NOMO-1 treated with dmso at 0.1 percent for 144 hours (cell line): ENCODE data around the gene NOTCH1.

ENCODE experiments used
- DNase-seq: peaks from one replicate; lab custom pipeline; 2025; ENCODE audit not compliant: unreplicated experiment; lab: John Stamatoyannopoulos, UW

Gene NOTCH1

DNA sequence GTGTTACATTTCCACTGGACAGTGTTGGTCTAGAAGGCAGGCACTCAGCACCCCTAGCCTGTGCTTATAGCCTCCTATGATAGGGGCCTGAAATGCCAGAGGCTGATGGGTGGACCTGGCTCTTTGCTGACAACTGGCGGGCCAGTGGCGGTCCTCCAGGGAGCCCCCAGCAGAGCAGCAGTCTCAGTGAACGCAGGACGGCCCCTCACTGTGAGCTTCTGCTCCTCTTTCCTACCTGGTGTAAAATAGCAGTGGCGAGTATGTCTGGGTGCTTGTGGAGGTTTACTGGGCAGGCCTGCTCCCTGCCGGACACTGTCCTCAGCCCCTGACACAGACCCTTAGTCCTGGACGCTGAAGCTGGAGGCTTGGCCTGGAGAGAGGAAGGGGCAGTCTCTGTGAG, 59.7 kb downstream of the NOTCH1 start:
- DNase-seq = no peak

DNA sequence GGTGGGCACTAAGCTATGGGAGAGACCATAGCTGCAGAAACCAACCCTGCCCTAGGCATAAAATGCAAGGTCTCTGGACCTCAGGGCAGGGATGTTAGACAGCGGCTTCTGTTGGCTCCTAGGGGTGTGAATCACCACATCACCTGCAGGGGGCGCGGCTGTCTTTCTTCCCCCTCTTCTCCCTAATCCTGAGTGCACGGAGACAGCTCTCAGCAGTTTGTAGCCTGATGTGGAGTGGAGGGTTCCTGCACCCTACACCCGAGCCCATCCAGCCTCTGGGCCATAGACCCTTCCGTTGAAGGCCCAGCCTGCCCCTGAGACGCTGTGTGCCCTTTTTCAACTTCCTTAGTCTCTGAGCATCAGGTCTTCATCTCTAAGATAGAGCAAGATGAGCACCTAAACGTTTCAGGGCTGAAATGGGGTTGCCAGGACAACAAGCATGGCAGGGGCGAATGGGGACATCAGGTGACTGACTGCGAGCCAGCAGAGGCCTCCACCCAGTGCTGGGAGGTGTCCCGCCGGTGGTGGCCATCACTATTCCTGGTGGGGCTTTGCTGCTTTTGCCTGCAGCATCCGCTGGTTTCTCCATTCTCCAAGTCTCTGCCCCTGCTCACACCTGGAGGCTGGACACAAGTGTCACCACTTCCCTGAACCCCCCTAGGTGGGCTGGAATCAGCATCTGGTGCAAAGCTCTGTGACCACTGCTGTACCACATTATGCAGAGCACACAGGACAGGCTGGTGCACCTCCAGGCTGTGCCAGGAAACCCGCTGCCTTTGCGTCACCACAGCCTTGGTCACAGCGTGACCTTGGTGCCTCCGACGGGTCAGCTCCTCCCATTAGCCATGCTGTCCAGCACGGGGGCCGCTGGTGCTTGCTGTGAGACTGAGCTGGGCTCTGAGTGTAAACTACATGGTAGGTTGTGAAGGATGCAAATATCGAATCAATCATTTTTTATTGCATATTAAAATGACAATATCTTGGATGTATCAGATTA, 60.5 kb downstream of the NOTCH1 start:
- peak; percentile 78 for DNase-seq

DNA sequence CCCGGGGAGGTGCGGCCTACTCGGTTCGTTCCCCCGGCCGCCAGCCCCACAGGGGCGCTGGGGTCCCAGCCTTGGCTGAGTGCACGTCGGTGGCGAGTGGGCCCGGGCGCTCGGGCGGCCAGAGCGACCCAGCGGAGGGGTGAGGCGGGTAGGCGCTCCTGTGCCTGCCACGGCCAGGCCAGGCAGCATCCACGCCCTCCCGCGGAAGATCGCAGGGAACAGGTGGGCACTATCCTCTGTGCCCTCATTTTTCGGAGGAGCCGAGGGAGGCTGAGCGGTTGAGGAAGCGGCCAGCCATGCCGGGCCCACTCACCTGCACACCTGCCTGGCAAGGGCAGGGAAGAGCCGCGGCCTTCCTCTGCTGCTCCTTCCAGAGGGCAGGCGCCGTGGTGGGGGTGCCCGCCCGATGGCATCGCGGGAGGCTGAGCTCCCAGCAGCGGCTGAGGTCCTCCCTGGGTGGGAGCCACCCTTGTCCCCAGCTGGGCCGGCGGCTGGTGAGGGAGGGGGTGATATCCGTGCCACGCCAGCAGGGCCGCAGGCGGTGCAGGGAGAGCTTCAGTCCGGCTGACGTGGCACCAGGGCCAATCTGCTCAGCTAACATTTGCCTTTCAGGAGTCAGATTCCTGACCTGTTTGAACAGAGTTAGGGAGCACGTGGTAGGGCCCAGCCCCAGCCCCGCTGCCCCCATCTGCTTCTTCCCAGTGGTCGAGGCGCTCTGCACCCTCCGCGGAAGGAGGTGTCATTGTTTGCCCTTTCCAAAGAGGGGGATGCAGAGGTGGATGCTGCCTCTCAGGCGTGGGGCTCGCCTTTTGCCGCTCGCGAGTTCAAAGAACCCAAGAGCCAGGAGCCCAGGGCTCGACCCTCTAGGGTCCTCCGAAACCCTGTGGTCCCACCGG, 61.4 kb downstream of the NOTCH1 start:
- no peak for DNase-seq

DNA sequence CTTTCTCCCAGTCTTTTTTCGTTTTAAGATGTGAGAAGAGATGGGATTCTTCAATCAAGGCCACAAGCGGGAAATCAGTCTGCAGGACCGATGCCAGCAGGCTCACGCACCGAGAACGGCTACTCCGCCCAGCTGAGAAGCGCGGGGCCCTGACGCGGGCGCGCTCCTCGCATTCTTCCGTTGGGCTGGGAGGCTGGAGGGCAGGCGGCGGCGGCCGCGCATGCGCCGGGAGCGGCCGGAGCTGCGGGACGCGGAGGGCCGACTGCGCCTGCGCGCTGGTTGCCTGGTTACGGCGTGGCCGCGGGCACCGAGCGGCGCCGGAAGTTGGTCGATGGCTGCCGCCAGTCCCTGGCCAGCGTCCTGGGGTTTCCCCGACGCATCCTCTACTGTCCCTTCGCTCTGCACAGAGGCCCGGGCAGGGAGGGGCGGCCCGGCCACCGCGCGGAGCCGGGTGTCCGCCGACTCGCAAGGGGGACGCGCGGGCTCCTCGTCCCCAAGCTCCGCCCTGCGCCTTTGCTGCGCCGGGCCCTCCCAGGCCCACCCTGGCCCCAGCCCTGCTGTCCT, 62.2 kb downstream of the NOTCH1 start:
- peak; percentile 88 for DNase-seq

DNA sequence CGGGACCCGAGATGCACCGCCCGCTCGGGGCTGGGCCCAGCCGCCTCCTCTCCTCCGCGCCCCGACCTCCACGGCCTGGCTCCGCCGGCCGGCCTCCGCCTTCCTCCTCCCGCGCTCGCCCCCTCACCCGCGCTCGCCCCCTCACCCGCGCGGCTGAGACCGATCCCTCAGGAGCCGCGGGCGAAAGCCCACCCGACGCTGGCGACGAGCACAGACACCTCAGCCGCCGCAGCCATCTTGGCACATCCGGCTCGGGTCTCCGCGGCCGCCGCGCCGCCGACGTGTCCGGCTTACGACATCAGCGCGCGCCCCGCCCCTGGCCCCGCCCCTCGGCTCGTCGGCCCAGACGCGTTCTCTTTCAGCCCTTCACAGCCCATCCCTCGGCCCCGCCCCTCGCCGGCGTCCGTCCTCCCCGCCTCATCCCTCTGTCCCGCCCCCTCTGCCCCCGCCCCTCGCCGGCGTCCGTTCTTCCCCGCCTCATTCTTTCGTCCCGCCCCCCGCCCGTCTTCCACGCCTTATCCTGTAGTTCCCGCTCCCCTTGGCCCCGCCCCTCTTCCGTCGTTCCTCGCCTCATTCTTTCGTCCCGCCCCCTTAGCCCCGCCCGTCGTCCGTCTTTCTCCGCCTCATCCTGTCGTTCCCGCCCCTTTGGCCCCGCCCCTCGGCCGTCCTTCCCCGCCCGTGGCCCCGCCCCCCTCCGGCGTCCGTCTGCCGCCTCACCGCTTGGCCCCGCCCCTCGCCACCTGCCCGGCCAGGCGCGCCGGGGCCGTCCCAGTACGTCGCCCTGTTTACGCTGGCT, 62.9 kb downstream of the NOTCH1 start, which contains the start of gene SEC16A:
SEC16A (minus strand) TSS at position 248 of the 796 bp plus-strand sequence. CDS start 5,425 bp downstream, outside the sequence.
- DNase-seq = peak; percentile 100

DNA sequence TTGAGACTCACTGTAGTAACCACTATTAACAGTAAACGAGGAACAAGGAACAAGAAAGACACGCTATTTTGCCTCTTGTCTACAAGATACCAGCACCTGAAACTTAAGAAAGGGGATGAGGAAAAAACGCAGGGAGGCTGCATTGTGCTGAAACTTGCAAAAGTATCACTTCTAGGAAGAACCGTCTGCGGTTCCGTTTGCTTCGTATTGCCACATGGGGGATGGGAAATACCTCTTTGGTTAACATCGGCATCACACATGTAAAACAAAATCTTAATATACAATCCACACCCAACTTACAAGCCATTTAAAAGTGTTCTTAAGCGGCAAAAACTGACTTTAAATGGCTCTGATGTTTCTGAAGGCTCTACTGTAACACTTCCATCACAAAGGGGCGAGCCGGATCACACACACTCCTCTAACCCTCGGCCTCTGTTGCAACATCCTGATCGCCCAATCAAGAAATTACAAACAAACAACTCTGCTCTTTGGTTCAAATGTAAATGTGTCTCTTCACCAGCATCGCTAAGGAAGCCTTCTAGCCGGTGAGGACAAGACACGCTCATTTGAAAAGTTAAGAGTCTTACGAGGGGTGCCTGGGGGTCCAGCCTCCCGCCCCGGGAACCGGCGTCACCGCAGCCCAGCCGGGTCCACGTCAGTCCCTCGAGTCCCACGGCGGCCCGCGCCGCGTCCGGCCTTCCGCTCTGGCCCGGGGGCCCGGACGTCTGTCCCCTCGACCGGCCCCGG, 63.6 kb downstream of the NOTCH1 start:
- peak; percentile 60 for DNase-seq

DNA sequence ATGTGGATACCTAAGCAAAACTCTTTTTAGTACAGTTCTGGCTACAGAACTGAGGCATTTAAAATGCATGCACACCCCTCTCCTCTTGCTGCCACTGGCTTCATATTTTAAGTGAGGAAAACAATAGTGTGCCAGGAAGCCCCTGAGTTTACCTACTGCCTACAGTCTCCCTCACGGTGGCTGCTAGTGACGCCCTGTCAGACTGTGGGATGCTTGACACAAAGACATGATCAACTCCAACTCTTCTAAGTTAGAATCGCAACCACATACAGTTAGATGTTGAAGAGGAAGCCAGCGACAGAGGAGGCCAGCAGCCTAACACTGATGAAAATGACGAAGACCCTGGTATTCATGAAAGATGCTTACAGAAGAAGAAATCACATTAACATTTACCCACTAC, 64.3 kb downstream of the NOTCH1 start:
- DNase-seq = no peak

DNA sequence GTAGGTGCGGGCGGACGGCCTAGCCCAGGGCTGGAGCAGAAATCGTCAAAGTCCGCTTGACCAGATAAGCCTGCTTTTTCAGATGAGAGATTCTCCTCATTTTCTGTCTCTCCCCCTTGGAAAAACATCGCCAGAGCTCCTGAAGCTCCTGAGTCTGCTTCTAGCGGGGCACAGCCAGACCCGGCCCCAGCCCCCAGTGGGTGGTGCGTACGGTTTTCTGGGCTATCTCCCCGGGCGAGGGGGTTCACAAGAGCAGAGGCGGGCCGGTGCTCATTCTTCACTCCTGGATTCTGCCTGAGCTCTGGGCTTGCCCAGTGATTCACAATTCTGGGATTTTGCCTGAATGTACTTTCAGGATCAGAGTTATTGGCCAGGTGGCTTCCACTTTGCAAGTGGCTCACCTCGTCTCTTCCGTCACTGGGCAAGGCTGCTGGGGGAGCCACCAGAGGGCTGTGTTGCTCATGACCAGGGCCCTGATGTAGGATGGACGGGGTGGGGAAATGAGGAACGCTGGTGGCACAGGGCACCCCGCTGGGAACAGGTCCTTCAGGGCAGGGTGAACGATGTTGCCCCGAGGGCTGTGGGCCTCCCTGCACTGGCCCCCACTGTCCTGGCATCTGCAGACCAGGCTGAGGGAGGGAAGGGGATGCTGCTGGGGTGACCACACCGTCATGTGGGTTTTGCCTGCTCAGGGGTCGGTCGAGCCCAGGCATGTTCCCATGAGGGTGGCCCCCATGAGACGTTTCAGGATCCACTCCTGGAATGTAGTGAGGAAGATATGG, 69.3 kb downstream of the NOTCH1 start:
- no peak for DNase-seq

DNA sequence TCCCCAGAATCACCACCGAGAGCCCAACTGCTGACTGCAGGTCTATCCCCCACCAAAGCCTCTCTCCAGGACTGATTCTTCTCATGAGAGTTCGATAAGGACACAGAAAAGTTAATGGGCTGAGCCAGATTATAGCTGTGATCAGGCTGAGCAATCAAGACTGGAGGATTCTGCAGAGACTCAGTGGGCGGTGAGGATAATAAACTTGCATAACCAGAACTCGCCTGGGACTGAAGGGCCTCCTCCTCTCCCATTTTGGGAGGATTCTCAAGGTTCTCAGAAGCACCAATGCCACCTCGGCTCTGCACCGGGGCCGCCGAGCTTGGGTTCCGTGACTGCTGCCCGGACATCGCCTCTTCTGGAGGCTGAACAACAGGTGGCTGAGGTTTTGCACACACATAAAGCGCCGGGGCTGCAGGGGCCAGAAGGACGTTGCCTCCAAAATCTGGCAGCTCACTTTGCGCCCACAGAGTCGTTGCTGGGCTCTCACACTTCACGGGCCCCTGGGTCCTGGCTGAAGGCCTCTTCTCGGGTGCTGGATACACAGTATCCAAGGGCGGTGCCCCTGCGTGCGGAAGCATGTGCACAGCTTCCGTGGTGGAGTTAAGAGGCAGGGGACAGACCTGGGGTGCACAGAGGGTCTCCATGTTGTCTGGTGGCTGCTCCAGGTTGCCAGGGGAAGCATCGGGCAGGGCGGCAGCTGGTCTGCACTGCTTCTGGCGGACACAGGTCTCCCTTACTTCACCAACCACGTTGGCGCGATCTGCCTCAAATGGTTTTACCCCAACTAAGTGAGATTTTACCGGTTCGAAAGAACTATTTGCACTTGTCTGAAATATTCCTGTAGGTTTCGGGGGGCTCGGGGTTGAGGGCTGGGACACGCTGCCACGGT, 70.6 kb downstream of the NOTCH1 start:
- DNase-seq = no peak

DNA sequence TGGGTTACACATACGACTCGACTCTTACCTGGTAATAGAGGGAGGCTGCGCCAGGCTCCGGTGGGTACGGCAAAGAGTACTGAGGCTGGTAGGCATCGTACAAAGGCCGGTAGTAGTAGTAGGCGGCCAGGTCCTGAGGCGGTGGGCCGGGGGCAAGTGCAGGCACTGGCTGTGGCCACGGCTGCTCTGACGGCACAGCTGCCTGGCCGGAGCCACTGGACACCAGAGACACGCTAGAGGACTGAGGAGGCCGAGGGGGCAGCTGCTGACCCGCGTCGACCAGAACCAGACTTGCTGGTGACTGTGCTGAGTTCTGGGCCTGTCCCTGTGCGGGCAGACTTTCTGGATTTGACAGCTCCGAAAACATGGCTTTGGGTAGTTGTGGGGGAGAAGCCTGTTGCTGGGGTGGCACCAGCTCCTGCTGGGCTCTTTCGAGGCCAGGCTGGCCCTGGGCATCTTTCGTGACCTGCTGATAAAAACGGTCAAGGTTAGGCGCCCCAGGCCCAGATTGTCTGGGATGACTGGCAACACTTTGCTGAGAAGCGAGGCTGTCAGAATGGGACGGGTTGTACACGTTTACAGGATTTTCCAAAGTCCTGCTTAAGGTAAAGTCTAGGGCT, 71.7 kb downstream of the NOTCH1 start:
- no peak for DNase-seq

DNA sequence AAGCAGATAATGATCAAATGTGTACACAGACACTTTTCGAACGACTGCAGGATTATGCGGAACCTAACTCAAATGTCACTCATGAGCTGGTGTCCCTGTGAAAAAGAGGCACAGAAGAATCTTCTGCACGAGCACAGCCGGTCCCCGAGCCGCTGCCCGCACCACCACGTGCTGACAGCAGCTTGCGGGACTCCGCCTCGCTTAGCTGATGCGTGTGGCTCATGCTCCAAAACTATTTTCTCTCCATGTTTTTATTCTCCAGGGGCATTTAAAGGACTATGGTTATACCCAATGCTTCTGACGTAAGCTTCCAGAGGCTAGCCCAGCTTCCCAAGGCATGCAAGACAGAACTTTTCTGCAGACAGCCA, 72.5 kb downstream of the NOTCH1 start:
- no peak for DNase-seq

DNA sequence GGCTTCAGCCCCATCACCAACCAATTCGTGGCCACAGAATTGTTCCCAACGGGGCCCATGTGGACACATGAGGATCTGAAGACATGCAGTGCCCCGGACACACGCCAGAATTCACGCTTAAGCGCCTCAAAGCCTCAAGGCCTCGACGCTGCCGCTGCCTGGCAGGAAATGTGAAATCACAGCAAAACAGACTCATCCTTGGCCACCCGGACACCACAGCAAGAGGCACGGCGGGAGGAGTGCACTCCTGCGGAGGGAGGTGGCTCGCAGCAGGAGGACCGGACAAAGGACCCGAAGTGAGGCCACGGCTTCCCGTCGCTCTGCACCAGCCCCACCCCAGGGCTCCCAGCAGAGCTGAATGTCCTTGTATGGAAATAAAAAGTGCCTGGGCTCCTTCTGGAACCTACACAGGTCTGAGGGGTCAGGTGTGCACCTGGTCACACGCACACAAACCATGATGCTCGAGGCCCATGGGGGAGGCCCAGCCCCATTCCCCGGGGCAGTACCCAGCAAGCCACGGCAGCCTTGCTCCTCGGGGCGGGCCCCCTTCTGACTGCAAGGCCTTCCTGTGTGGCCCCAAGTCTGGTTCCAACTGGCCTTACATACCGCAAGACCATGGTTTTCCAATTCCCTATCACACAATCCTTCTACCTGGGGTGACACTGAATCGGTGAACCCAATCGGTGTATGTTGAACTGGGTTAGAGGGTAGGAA, 73.1 kb downstream of the NOTCH1 start:
- no peak for DNase-seq

DNA sequence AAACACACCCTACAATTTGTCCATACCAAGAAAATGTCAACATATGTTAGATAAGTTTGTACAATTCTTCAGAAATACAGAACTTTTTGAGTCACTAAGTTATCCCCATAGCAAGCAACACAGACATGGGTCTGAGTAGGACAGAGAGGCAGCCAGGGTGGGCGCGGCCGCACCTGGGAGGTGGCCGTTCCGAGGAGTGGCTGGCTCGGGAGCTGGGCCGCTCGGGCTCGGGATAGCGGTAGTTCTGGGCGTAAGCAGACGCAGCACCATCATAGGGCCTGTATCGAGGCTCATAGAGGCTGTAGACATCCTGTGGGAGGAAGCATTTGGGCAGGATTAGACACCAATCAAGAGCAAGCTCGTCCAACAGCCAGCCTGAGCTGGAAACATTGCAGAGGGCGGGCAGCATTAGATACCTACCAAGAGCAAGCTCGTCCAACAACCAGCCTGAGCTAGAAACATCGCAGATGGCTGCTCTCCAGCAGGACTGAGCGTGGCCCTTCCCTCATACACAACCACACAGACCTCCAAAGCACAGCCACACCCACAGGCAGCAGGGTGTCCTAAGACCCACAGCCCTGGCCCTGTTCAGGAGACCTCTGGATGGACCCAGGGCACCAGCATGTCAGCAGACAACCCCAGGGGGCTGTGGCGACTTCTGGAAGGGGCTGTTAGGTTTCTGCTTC, 73.9 kb downstream of the NOTCH1 start:
- no peak for DNase-seq

DNA sequence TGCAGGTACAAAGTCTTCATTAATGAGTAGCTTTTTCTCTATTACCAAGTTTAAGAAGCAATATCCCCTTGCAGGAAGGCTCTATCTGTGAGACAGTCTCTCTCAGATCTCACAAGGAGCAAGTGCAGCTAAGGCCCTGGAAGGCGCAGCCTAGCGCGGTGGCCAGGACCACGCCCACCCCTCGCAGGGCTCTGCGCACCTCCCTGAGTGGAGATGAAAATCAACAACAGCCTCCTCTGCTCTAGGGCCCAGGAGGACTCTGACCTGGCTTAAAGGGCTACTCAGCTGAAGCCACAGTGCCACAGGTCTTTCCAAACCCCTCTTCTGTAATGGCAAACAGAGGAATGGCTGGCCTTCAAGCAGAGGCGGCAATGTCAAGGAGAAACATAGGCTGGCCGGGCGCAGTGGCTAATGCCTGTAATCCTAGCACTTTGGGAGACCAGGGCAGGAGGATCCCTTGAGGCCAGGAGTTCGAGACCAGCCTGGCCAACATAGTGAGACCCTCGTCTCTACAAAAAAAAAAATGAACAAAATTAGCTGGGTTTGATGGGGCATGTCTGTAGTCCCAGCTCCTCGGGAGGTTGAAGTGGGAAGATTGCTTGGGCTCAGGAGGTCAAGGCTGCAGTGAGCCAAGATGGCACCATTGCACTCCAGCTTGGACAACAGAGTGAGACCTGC, 74.9 kb downstream of the NOTCH1 start:
- DNase-seq = no peak

DNA sequence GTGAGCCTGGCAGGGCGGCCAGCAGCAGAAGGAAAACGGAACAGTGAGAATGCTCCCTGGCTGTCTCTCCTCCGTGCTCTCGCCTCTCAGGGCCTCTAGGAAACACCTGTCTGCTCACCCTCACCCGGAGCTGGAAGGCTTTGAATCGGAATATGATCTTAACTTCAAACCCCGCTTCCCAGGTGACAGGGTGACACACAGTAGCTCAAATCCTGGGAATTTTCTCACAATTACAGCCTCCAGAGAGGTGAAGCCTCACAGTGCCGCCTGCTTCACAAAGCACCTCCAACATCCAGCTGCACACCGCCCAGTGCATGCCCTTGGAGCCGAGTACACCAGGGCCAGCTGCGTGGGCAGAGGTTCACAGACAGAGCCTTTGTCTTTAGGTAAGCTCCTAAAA, 75.5 kb downstream of the NOTCH1 start:
- no peak for DNase-seq

DNA sequence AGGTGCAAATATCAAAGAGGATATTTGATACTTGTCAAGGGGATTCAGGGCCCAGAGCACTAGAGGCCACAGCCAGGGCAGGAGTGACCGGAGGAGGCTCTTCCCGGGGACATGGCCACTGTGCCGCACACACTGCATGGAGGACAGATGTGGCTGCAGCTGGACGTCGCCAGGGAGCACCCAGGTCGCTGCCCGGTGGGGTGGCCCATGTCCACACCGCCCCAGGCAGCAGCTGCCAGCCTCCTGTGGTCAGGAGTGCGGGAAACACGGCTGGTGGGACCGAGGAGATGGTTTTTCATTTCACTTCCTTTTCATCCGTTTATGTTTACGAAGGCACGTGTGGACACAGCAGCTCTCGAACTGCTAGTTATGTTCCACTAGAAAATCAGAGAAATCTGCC, 78.1 kb downstream of the NOTCH1 start:
- no peak for DNase-seq
